HCT116 (cell line): Measurements from ENCODE around the gene CSAD.

Experiments
- SIN3A ChIP-seq: IDR thresholded peaks from 2 replicates; pipeline ENCODE4 v1.6.1; 2012; ENCODE audit warnings: low read depth
- ZFX ChIP-seq: fragments of 450-650 bp; IDR thresholded peaks from 2 replicates; pipeline ENCODE4 v1.6.1; 2017
- TF ChIP-seq, protein P1 (sequence below), 3 experiments: fragments of 200-600 bp in 1 of 3; sonication (generic) in 1 of 3; IDR thresholded peaks in 2 of 3; conservative IDR thresholded peaks in 1 of 3; 2 replicates each; pipeline ENCODE4 v1.5.1; 2012 to 2017; ENCODE audit warnings: low read depth in 2 of 3, low read length in 2 of 3, antibody characterized with exemption in 1 of 3, borderline replicate concordance in 1 of 3, control low read depth in 1 of 3, mild to moderate bottlenecking in 1 of 3, mixed read lengths in 1 of 3, mixed run types in 1 of 3, moderate library complexity in 1 of 3; ENCODE audit not compliant: insufficient read depth in 1 of 3
- TF ChIP-seq, protein P2 (sequence below): IDR thresholded peaks from 2 replicates; pipeline ENCODE4 v1.6.1; 2011; ENCODE audit warnings: mild to moderate bottlenecking, low read length, moderate library complexity; ENCODE audit not compliant: insufficient replicate concordance; ENCODE audit errors: extremely low read depth

DNA sequence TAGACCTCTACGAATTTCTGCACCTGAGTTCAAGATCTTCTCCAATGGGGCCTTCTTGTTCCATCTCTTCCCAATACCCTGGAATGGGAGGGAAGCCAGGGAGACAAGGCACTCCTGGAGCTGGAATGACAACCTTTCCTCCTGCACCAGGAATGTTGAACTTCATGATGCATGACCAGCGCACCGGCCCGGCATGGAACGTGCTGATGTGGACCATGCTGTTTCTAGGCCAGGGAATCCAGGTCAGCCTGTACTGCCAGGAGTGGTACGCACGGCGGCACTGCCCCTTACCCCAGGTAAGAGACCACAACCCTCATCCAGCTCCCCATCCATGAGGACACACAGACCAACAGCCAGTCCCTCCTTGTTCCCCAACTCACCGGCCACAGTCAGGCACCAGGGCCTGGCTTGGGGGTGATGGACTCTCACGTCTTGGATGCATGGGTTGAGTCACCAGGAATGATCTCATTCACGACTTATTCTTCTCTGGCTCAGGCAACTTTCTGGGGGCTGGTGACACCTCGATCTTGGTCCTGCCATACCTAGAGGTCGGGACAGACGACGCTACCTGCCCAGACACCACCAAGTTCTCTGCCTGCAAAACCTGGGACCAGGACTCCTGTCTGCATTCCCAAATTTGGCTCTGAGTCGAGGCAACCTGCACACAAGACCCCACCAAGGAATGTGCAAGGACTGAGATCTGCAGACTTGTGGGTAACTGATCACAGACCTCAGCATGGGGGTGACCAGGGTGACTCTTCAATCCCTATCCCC lies 57.0 kb downstream of the CSAD start:
- TF ChIP-seq, protein P1, sequence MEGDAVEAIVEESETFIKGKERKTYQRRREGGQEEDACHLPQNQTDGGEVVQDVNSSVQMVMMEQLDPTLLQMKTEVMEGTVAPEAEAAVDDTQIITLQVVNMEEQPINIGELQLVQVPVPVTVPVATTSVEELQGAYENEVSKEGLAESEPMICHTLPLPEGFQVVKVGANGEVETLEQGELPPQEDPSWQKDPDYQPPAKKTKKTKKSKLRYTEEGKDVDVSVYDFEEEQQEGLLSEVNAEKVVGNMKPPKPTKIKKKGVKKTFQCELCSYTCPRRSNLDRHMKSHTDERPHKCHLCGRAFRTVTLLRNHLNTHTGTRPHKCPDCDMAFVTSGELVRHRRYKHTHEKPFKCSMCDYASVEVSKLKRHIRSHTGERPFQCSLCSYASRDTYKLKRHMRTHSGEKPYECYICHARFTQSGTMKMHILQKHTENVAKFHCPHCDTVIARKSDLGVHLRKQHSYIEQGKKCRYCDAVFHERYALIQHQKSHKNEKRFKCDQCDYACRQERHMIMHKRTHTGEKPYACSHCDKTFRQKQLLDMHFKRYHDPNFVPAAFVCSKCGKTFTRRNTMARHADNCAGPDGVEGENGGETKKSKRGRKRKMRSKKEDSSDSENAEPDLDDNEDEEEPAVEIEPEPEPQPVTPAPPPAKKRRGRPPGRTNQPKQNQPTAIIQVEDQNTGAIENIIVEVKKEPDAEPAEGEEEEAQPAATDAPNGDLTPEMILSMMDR (IDR thresholded peaks at IDR 0.05 in 2 of 3, conservative IDR thresholded peaks at IDR 0.05 in 1 of 3; ENCODE audit: borderline replicate concordance in 1 of 3, insufficient read depth in 1 of 3, low read depth in 2 of 3, low read length in 2 of 3), result no peak
- TF ChIP-seq, protein P2, sequence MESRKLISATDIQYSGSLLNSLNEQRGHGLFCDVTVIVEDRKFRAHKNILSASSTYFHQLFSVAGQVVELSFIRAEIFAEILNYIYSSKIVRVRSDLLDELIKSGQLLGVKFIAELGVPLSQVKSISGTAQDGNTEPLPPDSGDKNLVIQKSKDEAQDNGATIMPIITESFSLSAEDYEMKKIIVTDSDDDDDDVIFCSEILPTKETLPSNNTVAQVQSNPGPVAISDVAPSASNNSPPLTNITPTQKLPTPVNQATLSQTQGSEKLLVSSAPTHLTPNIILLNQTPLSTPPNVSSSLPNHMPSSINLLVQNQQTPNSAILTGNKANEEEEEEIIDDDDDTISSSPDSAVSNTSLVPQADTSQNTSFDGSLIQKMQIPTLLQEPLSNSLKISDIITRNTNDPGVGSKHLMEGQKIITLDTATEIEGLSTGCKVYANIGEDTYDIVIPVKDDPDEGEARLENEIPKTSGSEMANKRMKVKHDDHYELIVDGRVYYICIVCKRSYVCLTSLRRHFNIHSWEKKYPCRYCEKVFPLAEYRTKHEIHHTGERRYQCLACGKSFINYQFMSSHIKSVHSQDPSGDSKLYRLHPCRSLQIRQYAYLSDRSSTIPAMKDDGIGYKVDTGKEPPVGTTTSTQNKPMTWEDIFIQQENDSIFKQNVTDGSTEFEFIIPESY, result no peak
- TF ChIP-seq SIN3A (no peak), ZFX (no peak)
